IPS DF 6.9 (cell line): Measurements from ENCODE around the gene PRTN3.

ENCODE experiments used
- DNase-seq: peaks from one replicate; pipeline ENCODE4 v3.0.0-alpha.2; 2013; ENCODE audit warnings: low read depth, low spot score
- H3K27ac ChIP-seq: one replicate; pipeline ENCODE4 v1.5.1; 2013; ENCODE audit warnings: low read length, control low read depth
- H3K27me3 ChIP-seq: 2 replicates; pipeline ENCODE4 v1.6.1; 2013; ENCODE audit warnings: mild to moderate bottlenecking, low read length; ENCODE audit not compliant: control insufficient read depth, insufficient read depth
- H3K36me3 ChIP-seq: 2 replicates; pipeline ENCODE4 v1.6.1; 2013; ENCODE audit warnings: low read length; ENCODE audit not compliant: control insufficient read depth, insufficient read depth
- H3K4me1 ChIP-seq: 2 replicates; pipeline ENCODE4 v1.6.1; 2013; ENCODE audit warnings: low read length; ENCODE audit not compliant: control insufficient read depth, insufficient read depth
- H3K4me3 ChIP-seq: 2 replicates; pipeline ENCODE4 v1.5.1; 2013; ENCODE audit warnings: mild to moderate bottlenecking, low read length
- H3K9me3 ChIP-seq: 2 replicates; pipeline ENCODE4 v1.6.1; 2013; ENCODE audit warnings: low read length, inconsistent platforms; ENCODE audit not compliant: control insufficient read depth, insufficient read depth
- WGBS: extraction: QIAGEN DNeasy Blood & Tissue Kit; methylation state at CpG from one replicate; pipeline ENCODE4 v1.1.7; 2013; ENCODE audit warnings: mixed read lengths, missing lambda C conversion rate; ENCODE audit not compliant: insufficient read length, insufficient coverage; 5-methylcytosine and 5-hydroxymethylcytosine counted together

PRTN3 gene

DNA sequence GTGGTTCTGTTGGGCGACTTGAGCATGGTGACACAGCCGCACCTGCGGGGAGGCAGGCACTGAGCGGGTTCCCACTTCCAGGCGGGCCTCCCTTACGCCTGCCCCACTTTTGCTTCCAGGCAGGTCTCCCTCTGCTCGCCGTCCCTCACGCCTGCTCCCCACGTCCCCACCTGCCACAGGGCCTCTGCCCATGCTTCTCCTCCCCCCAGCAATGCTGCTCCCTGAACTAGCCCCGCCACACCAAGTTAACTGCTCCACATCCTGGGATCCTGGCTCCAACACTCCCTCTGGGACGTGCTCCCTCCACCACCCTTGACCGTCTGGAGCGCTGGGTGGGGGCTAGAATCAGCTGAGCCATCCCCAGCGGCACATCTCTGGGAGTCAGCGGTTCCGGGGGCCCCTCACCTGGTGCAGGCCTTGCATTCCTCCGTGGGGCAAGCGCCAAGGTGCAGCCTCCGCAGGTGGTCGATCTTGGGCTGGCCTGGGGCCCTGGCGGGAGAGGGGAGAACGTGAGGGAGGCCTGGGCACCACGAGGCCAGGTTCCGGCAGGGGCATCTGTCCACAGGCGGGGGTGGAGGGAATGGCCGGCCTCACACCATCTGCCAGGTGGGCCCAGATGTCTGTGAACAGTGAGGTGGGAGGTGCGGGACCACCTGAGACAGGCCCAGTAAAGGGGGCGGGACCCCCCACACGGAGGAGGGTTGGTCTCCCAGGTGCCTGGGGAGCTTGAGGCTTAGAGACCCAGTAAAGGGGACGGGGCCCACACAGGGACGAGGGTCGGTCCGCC lies 27.9 kb downstream of the PRTN3 start:
- Histone ChIP-seq H3K9me3 (no peaks in the 10 kb centered on the region), H3K4me3 (no peak overlapping the region), H3K4me1 (peaks cover 14% of the 10 kb centered on the region), H3K27ac (no peak overlapping the region), H3K27me3 (no peaks in the 10 kb centered on the region), H3K36me3 (peaks cover 18% of the 10 kb centered on the region; the same call in 1 of the 2 replicates)
- no peak for DNase-seq
- WGBS = no CpG with 5 or more reads among the region's 34 CpGs

DNA sequence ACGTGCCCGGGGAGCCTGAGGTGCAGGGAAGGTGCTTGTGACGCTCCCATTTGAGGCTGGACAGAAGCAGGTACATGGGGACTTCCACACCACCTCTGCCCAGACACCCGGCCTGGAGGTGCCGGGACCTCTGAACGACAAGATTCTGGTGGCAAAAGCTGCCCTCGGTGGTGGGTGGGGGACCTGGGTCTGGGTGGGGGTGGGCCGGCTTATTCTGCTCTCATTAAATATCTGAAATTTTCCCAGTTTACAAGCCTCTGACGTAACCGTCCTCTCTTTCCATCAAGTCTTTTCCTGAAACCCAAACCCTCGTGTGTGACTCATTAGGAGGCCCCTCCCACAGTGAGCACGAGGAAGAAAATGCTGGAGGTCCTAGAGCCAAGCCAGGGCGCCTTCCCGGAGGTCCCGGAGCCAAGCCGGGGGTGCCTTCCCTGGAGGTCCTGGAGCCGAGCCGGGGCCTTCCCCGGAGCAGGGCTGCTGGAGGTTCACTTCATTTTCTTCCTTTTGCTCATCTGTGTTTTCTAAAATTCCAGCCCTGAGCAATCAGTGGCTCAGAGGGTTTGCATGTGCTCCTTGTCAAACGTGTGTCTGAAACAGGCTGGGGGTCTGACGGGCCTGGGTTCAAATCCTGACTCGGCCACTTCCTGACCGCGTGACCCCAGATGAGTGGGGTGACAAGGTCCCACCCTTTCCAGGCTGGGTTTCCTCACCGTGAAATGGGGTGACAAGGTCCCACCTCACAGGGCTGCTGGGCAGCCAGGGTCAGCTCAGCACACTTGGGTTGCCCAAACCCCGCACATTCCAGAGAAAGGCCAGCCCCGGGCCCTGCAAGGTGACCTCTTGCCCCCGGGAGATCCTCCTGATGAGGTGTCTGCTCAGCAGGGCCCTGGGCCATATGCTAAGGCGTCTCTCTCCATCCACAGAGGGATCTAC lies 28.7 kb downstream of the PRTN3 start:
- no peak for DNase-seq
- peaks cover 14% of the 10 kb centered on the region for H3K4me1 ChIP-seq
- H3K4me3 ChIP-seq = no peak overlapping the region
- no peaks in the 10 kb centered on the region for H3K9me3 ChIP-seq
- WGBS = no CpG with 5 or more reads among the region's 29 CpGs
- H3K36me3 ChIP-seq = peaks cover 18% of the 10 kb centered on the region; the same call in 1 of the 2 replicates
- H3K27ac ChIP-seq = no peak overlapping the region
- H3K27me3 ChIP-seq = no peaks in the 10 kb centered on the region

DNA sequence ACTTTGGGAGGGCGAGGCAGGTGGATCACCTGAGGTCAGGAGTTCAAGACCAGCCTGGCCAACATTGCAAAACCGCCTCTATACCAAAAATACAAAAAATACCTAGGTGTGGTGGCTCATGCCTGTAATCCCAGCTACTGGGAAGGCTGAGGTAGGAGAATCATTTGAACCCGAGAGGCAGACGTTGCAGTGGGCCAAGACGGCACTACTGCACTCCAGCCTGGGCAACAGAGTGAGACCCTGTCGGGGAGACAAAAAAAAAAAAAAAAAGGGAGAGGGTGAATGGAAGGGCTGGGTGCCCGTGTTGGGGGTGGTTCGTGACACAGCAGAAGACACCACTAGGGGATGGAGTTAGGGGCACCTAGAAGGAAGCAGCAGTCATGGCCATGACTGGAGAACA lies 29.5 kb downstream of the PRTN3 start:
- Histone ChIP-seq H3K4me1 (peaks cover 14% of the 10 kb centered on the region), H3K27ac (no peak overlapping the region), H3K4me3 (no peak overlapping the region), H3K27me3 (no peaks in the 10 kb centered on the region), H3K36me3 (peaks cover 21% of the 10 kb centered on the region; the same call in 1 of the 2 replicates), H3K9me3 (no peaks in the 10 kb centered on the region)
- DNase-seq = no peak
- no CpG with 5 or more reads among the region's 8 CpGs for WGBS

- no peak overlapping the region for H3K27ac ChIP-seq
- WGBS = no CpG with 5 or more reads among the region's 28 CpGs
- no peaks in the 10 kb centered on the region for H3K27me3 ChIP-seq
Measured at GRCh38 chr19:870963-871401, 30.2 kb downstream of the PRTN3 start.

GRCh38 chr19:871446-872265 lies 30.9 kb downstream of the PRTN3 start:
- Histone ChIP-seq H3K9me3 (no peaks in the 10 kb centered on the region), H3K27ac (no peak overlapping the region), H3K4me3 (no peak overlapping the region), H3K27me3 (no peaks in the 10 kb centered on the region), H3K36me3 (peaks cover 21% of the 10 kb centered on the region; the same call in 1 of the 2 replicates), H3K4me1 (peaks cover 13% of the 10 kb centered on the region)
- WGBS = no CpG with 5 or more reads among the region's 33 CpGs
- DNase-seq = no peak

More at GRCh38 chr19:870963-871401, 30.2 kb downstream of the PRTN3 start:
- peaks cover 13% of the 10 kb centered on the region for H3K4me1 ChIP-seq
- DNase-seq = no peak
- no peaks in the 10 kb centered on the region for H3K9me3 ChIP-seq
- H3K36me3 ChIP-seq = peaks cover 21% of the 10 kb centered on the region; the same call in 1 of the 2 replicates
- H3K4me3 ChIP-seq = no peak overlapping the region

DNA sequence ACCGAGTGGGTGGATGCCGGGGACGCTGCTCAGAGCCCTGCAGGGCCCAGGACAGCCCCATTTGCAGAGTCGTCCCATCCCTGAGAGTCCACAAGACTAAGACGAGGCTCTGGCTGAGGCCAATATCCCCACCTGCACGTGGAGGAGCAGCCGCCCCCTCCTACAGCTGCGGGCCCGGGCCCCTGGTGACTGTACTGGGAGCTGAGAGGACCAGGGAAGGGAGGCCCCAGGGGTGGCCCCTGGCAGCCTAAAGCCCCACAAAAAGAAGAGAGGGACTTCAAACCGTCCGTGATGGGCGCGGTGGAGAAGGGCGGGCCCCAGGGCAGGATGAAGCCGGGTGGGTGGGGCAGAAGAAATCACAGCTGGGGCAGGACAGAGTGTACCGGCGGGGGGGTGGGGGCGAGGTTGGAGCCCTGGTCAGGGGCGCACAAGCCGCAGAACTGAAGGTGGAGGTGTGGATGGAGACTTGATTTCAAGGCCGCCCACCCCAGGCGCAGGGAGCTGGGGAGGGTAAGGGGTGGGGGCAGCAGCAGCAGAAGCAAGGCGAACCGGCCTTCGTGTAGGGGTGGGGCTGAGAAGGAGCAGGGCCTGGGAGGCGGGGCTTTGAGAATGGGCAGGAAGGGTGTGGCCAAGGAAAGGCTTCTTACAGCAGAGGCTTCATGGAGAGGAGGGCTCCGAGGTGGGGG lies 31.6 kb downstream of the PRTN3 start:
- WGBS = no CpG with 5 or more reads among the region's 27 CpGs
- no peak for DNase-seq
- no peaks in the 10 kb centered on the region for H3K27me3 ChIP-seq
- H3K4me3 ChIP-seq = no peak overlapping the region
- H3K4me1 ChIP-seq = peaks cover 11% of the 10 kb centered on the region
- no peak overlapping the region for H3K27ac ChIP-seq
- H3K36me3 ChIP-seq = peaks cover 23% of the 10 kb centered on the region; the same call in 1 of the 2 replicates
- H3K9me3 ChIP-seq = no peaks in the 10 kb centered on the region

DNA sequence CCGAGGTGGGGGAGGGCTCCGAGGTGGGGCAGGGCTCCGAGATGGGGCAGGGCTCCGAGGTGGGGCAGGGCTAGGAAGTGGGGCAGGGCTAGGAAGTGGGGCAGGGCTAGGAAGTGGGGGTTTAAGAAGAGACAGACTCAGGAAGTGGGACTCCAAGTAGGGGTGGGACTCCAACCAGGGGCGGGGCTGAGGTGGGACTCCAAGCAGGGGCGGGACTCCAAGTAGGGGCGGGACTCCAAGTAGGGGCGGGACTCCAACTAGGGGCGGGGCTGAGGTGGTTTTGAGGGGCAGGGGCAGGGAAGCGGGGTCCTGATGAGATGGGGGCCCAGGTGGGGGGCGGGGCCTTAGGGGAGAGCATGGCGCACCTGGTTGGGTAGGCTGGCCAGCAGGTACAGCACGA lies 32.3 kb downstream of the PRTN3 start:
- DNase-seq = no peak
- Histone ChIP-seq H3K4me3 (no peak overlapping the region; the same call in 1 of the 2 replicates), H3K27me3 (no peaks in the 10 kb centered on the region), H3K4me1 (peaks cover 11% of the 10 kb centered on the region), H3K36me3 (peaks cover 20% of the 10 kb centered on the region; the same call in 1 of the 2 replicates), H3K27ac (no peak overlapping the region), H3K9me3 (no peaks in the 10 kb centered on the region)
- WGBS = no CpG with 5 or more reads among the region's 13 CpGs

DNA sequence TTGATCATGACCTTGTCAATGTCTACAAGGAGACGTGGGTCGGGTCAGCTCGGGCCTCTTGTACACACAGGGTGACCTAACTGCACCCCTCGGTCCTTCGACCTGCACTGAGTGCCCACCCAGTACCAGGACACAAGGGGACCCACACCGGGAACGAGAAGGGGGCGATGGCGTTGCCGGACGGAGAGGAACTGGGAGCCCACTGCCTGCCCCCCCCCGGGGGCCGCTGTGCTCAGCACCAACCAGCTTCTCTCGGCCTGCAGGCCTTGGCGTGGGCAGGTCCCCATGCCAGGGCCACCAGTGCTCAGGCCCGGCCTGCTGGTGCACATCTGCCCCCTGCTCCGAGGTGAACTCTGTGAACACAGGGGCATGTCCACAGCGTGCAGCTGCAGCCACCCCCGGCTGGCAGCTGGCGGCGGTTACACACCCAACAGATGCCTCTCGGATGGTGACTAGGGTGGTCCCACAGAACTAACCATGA lies 32.8 kb downstream of the PRTN3 start:
- peaks cover 15% of the 10 kb centered on the region; the same call in 1 of the 2 replicates for H3K36me3 ChIP-seq
- H3K4me3 ChIP-seq = no peak overlapping the region; the same call in 1 of the 2 replicates
- DNase-seq = no peak
- H3K4me1 ChIP-seq = peaks cover 11% of the 10 kb centered on the region
- H3K9me3 ChIP-seq = no peaks in the 10 kb centered on the region
- no peak overlapping the region for H3K27ac ChIP-seq
- no CpG with 5 or more reads among the region's 22 CpGs for WGBS
- H3K27me3 ChIP-seq = no peaks in the 10 kb centered on the region

GRCh38 chr19:875265-875879 lies 34.6 kb downstream of the PRTN3 start:
- Histone ChIP-seq H3K4me1 (peaks cover 11% of the 10 kb centered on the region), H3K36me3 (peaks cover 18% of the 10 kb centered on the region; the same call in 1 of the 2 replicates), H3K27ac (no peak overlapping the region), H3K9me3 (no peaks in the 10 kb centered on the region), H3K27me3 (no peaks in the 10 kb centered on the region), H3K4me3 (no peak overlapping the region)
- no peak for DNase-seq
- WGBS = no CpG with 5 or more reads among the region's 28 CpGs
